HTERT RPE-1 (cell line): ENCODE data around the gene CEP55.

Experiments
- in situ Hi-C: fragments of 300-500 bp; cut with MboI; formaldehyde crosslinking; loops from 4 replicates; pipeline ENCODE4 v1.14.3; 2020; ENCODE audit warnings: low sequenced_read_pairs

The CEP55 gene

DNA sequence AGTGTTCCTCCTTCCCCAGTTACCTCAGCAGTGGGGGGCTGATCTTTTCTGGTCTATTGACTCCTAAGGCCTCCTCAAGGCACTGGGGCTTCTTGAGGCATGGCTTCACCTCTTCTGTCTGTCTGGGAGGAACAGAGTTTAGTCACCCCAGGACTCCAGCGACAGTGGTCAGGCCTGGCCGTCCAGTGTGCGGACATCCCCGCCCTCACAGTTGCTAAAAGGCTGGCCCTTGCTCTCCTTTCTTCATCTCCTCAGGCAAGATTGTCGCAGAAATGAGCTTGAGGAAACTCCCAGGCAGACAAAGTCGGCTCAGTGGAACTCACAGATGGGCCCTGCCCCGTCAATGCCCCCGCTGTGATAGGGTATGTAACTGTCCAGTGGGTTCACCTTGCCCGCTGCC is 63.1 kb downstream of the CEP55 start:
- in situ Hi-C loops, result no loop called here

DNA sequence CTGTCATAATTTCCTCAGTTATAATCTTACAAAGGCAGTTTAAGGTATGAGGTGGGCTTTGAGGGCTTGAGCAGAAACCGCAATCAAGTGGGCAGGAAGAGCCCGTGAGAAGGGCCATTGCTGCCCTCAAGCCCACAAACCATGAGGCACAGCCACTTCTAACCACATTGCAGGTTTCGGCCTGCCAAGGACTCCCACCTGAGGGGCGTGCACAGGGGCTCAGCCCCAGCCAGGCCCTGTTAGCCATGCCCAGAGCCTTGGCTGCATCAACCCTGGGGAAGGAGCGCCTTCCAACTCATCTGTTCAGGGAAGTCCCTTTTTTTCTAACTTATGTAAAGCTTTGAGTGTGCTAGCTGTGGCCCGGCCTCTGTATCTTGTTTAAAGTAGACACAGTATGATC is 64.1 kb downstream of the CEP55 start:
- in situ Hi-C loops, result no loop called here

DNA sequence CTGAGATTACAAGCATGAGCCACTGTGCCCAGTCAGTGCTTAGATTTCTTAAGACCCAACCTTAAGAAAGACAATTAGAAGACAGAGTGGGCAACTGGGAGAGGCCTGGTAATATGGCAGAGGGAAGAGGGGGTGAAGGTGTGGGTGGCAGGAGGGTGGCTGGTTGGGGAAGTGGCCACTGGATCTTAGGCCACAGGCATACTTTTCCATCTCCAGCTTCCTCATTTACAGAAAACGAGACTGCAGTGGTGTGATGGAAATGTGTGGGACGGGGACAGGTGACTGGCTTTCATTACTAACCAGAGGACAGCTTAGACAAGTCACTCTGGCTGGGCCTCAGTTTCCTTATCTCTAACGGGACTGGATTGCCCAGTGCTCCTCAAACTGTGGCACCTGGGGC is 69.0 kb downstream of the CEP55 start:
- in situ Hi-C loops, result no loop called here

DNA sequence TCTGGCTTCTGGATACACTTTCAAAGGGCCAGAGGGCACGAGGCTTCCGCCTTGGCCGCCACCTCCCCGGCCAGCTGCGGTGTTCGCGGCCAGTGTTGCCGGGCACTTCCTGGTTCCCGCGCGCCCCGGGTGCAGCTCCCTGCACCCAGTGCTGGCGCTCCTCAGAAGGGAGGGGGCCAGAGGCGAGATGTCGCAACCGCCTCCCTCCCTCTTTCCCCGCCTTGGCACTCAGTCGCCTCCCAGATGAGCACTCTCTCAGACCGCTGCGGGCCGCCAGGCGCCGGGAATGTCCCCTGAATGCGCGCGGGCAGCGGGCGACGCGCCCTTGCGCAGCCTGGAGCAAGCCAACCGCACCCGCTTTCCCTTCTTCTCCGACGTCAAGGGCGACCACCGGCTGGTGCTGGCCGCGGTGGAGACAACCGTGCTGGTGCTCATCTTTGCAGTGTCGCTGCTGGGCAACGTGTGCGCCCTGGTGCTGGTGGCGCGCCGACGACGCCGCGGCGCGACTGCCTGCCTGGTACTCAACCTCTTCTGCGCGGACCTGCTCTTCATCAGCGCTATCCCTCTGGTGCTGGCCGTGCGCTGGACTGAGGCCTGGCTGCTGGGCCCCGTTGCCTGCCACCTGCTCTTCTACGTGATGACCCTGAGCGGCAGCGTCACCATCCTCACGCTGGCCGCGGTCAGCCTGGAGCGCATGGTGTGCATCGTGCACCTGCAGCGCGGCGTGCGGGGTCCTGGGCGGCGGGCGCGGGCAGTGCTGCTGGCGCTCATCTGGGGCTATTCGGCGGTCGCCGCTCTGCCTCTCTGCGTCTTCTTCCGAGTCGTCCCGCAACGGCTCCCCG is 70.2 kb downstream of the CEP55 start, which contains the start of gene FFAR4:
FFAR4 (plus strand) TSS at position 231 of the 842 bp plus-strand sequence; CDS start at position 287, 56 bp downstream.
- in situ Hi-C loops, result no loop called here

DNA sequence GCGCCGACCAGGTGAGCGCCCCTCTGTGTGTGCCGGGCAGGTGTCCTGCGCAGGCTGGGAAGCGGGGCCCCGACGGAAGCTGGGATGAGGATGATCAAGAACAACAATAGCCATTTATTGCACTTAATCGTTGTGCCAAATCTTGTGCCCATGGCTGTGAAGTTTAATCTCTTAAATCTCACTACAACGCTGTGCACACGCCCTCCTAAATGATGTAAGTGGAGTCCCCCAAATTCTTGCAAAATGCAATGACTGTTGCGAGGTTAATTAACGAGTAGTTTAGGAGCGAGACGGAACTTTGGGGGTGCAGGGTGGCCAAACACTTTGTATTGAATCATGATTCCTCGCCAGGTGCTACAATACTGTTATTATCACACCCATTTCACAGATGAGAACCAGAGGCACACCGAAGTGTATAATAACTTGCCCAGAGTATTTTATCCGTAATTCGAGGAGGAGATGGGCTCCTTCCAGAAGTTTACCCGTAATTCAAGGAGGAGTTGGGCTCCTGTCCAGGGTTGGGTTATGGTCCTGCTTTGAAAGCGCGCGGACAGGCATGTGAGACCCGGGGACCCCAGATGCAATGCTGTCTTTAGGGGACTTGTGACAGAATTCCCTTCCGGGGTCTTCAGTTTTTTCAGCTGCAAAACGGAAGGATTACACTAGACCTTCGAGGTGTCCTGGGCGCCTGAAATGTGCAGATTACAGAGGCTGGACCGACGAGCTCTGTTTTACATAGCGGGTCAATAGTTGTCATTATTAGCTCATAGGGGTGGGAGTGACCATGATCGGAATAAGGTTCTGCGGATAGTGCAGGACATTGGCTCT is 71.1 kb downstream of the CEP55 start:
- in situ Hi-C loops, result no loop called here

DNA sequence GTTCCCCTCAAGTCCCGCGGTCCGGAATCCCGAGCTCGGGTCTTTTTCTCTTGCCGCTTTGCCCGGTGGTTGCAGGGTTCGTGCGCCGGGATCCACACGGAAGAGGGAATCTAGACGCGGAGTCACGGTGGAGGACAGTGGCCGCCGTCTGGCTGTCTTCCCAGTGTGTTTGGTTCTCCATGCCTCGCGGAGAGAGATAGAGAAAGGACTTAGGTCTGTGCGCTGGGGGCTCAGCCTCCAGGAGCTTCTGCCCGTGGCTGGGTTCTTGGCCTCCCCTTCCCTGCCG is 71.6 kb downstream of the CEP55 start:
- in situ Hi-C loops, result no loop called here

DNA sequence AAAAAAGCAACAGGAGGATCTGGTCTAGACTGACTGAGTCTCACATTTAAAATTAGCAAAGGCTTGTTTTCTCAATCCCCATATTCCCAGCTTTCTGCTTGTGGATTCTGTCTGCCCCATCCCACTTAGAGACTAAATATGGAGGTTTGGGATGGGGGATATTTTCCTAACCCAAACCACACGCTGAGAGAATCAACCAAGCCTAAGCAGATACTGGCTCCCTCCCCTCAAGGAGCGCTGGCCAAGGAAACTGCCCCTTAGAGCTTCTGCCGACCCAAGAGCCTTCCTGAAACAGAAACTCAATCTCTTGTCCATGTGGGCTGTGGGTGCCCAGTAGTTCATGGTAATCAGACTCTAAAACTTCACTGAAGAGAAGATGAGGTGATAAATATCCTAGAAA is 74.0 kb downstream of the CEP55 start:
- in situ Hi-C loops, result no loop called here

DNA sequence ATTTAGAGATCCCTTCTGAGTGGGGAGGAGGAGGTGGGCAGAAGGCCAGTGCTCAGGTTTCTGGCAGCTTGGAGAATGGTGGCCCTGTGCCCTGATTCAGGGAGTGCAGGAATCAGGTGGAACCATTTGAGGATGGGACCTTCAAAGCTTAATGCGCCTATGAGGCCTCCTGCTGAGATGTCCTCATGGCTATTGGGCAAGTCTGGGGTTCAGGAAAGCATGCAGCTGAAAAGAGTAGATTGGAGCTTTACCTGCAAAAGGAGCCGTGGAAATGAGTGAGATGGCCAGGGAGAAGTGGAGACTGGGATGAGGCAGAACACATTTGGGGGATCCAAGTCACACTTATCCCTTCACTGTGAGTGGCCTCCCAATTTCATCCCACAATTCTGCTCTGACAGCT is 76.2 kb downstream of the CEP55 start:
- in situ Hi-C loops, result no loop called here

DNA sequence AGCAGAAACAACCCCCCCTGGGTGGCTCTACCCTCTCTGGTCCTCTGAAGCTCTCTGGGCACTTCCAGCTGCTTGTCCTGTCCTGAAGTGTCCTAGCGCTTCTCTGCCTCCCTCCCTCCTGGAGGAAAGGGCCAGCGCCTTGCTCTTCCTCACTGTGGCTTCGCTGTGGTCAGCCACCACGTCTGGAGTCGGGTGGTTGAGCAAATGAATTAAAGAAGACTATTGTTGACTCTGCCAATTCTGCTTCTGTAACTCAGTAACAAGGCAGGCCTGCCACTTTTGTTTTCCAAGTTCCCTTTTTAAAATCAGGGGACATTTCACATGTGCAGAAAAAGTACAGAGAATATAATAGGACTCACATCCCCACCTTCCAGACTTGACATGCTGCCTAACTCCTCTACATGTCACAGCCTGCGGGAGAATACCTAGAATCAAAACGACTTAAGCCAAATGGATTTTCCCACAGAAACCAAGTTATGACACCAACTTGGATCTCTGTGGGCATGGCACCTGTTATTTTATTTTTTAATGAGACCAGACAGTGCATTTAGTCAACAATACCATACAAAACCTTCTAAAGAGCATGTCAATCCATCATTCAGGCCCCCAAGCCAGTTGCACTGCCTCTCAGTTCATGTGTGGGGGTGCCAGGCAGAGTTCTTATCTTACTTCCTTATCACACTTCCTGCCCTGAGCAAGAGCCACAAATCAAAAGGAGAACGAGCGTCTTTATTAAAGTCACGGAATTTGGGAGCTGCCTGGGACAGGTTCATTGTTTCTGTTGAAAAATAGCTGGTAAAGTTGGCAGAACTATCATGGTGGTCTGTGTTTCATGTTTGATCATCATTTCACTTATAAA is 76.9 kb downstream of the CEP55 start:
- in situ Hi-C loops, result no loop called here

DNA sequence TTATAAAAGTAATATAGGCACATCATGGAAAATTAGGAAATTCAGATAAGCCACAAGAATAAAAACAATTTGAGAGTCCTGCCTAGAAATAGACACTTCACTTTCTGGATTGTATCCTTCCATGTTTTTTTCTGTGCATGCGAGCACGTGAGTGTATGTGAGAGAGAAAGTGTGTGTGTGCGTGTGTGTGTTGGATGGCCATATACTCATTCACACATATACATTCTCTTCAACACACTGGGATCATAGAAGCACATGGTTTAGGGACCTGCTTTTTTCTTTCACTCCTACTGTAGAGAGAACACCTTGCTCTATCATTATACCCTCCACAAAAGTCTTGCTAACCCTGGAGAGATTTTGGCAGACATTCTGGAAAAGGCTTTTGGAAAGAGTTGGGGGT is 77.5 kb downstream of the CEP55 start:
- in situ Hi-C loops, result no loop called here

DNA sequence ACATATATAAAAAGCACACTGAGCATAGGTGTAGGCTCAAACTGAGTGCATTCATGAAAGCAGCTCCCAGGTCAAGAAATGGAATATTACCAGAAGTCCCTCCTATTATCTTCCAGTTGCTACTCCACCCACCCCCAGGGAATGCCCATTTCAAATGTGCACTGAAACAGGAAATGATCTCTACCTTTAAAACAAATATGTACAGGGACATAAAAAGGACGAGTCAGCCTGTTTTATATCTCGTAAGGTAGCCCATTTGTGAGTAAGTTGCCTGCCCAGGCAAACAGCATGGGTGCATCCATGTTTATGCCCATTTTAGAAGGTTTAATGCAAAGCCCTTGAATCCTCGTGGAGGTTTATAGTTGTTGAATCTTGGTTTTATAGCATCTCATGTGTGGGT is 80.5 kb downstream of the CEP55 start:
- in situ Hi-C loops, result no loop called here

DNA sequence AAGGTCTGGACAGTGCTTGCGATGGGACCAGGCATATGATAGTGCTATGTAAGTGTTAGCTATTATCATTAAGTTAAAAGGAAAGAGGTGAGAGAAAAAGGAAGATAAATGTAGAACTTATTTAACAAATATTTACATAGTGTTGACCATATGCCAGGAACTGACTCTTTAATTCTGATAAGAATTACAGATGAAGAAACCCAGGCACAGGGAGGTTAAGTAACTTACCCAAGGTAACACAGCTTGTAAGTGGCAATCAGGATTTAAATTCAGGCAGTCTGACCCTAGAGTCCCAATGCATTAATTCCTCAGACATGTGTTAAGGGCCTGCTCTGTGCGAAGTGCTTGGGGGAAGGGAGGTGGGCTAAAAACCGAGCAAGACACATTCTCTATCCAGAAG is 81.2 kb downstream of the CEP55 start:
- in situ Hi-C loops, result no loop called here
